ENCODE data around the gene KIAA2012.

The KIAA2012 gene

GRCh38 chr2:202165945-202166344, 92.9 kb downstream of the KIAA2012 start:
- TF ChIP-seq, protein P1, sequence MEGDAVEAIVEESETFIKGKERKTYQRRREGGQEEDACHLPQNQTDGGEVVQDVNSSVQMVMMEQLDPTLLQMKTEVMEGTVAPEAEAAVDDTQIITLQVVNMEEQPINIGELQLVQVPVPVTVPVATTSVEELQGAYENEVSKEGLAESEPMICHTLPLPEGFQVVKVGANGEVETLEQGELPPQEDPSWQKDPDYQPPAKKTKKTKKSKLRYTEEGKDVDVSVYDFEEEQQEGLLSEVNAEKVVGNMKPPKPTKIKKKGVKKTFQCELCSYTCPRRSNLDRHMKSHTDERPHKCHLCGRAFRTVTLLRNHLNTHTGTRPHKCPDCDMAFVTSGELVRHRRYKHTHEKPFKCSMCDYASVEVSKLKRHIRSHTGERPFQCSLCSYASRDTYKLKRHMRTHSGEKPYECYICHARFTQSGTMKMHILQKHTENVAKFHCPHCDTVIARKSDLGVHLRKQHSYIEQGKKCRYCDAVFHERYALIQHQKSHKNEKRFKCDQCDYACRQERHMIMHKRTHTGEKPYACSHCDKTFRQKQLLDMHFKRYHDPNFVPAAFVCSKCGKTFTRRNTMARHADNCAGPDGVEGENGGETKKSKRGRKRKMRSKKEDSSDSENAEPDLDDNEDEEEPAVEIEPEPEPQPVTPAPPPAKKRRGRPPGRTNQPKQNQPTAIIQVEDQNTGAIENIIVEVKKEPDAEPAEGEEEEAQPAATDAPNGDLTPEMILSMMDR (IDR thresholded peaks at IDR 0.05; ENCODE audit: low read depth, low read length), result no peak
- no peaks in the 10 kb centered on the region for H3K36me3 ChIP-seq
- no peak for DNase-seq
- no peak overlapping the region for H3K4me3 ChIP-seq (ENCODE audit: low read depth, low read length)
- H3K27me3 ChIP-seq (ENCODE audit: insufficient read depth, low read depth, severe bottlenecking), result no peaks in the 10 kb centered on the region
- no peak overlapping the region; the same call in 1 of the 2 replicates for H3K27ac ChIP-seq
- no peaks in the 10 kb centered on the region for H3K9me3 ChIP-seq (ENCODE audit: severe bottlenecking)

DNA sequence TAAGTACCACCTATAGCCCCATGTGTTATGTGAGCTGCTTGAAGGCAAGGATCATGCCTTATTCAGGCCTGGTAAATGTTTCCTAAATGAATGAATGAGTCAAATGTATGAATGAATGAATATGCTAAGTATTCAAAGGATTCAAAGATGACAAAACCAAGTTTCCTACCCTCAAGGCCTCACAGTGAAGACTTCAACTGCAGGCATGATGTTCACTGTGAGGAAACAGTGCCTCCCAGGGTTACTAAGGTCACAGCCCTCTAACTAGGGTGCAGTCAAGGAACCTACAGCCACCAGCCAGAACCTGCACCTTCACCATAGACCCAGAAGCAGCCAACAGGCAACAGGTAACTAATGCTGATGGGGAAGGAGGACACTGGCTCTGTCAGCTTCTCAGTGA, 96.1 kb downstream of the KIAA2012 start:
- Histone ChIP-seq H3K4me3 (ENCODE audit: low read depth, low read length) (no peak overlapping the region), H3K27me3 (ENCODE audit: insufficient read depth, low read depth, severe bottlenecking) (no peaks in the 10 kb centered on the region), H3K27ac (no peak overlapping the region), H3K9me3 (ENCODE audit: severe bottlenecking) (no peaks in the 10 kb centered on the region), H3K36me3 (no peaks in the 10 kb centered on the region)
- TF ChIP-seq, protein P1 (IDR thresholded peaks at IDR 0.05; ENCODE audit: low read depth, low read length), result no peak
- no peak for DNase-seq

- TF ChIP-seq, protein P1 (IDR thresholded peaks at IDR 0.05; ENCODE audit: low read depth, low read length), result no peak
- no peaks in the 10 kb centered on the region for H3K27me3 ChIP-seq (ENCODE audit: insufficient read depth, low read depth, severe bottlenecking)
- H3K36me3 ChIP-seq, result no peaks in the 10 kb centered on the region
- H3K27ac ChIP-seq, result no peak overlapping the region
- no peaks in the 10 kb centered on the region for H3K9me3 ChIP-seq (ENCODE audit: severe bottlenecking)
- no peak for DNase-seq
- no peak overlapping the region for H3K4me3 ChIP-seq (ENCODE audit: low read depth, low read length)
Observed at GRCh38 chr2:202169832-202170424, 96.9 kb downstream of the KIAA2012 start.

DNA sequence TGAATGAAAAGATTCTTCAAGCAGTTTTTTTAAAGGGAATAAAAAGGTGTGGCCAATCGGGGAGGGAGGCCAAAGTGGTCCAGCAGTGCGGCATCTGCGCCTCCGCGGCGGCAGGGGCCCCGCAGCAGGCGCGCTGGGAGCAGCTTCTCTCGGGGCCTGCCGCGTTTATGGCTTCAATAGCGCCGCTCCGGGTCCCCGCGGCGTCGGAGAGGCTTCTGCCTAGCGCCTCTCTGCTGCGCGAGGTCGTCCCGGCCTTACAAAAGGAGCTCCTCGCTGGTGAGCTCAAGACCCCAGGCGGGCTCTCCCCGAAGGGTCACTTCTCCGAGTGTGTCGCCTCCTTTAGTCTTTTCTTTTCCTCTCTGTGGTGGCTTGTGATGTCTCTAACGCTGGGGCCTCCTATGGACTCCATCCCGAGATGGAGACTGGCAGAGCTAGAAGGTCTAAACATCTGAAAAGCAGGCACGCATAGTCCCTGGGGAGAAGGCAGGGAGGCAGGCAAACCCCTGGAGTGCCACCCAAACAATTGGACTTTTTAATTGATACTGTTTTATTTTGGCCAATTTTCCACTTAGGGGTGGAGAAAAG, 98.3 kb downstream of the KIAA2012 start:
- Histone ChIP-seq H3K36me3 (no peaks in the 10 kb centered on the region), H3K9me3 (ENCODE audit: severe bottlenecking) (no peaks in the 10 kb centered on the region), H3K27ac (no peak overlapping the region), H3K27me3 (ENCODE audit: insufficient read depth, low read depth, severe bottlenecking) (no peaks in the 10 kb centered on the region), H3K4me3 (ENCODE audit: low read depth, low read length) (no peak overlapping the region)
- TF ChIP-seq, protein P1 (IDR thresholded peaks at IDR 0.05; ENCODE audit: low read depth, low read length), result no peak
- DNase-seq, result no peak

DNA sequence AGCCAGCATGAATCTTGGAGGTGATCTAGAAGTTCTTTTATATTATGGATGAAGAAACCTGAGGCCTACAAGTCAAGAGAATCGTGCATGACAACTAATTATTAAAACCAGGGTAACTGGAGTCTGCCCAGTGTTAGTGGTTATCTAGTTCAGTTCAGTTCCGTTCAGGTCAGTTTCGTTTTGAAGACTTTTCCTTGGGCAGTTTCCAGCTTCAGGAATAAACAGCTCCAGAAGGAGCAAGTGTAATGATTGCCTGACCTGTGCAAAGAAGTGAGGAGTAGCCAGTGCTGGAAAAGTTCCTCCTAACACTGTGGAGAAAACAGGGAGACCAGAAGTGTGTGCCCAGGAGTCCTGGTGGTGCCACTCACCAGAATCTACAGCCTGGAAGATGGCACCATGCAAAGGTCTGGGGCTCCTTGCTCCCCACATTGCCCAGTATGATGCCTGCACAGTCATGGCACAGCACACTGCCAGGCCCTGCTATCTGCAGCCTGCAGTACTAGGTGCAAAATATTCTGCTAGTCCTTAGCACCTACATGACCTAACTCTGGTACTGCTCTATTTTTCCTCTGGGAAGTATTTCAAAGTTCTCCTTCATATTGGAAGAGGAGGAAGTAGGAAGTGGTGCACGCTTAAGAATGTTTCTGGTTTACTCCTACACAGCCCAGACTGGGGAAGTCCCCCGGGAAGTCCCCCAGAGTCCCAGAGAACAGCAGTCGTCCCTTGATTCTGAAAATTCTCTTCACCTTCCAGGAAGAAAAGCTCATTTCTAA, 99.6 kb downstream of the KIAA2012 start:
- Histone ChIP-seq H3K27me3 (ENCODE audit: insufficient read depth, low read depth, severe bottlenecking) (no peaks in the 10 kb centered on the region), H3K27ac (no peak overlapping the region), H3K36me3 (no peaks in the 10 kb centered on the region), H3K4me3 (ENCODE audit: low read depth, low read length) (no peak overlapping the region), H3K9me3 (ENCODE audit: severe bottlenecking) (no peaks in the 10 kb centered on the region)
- TF ChIP-seq, protein P1 (IDR thresholded peaks at IDR 0.05; ENCODE audit: low read depth, low read length), result no peak
- no peak for DNase-seq
